Endometrium (tissue), 2 donors: ENCODE results near the gene SHISAL2A.
A peak's percentile ranks its signal among the peaks of the same experiment; 100 is the strongest.
"Not testable (repeated sequence)": the region's sequence is repeated elsewhere in the genome, so short reads cannot be mapped to it uniquely, and the experiment has no call there.

ENCODE experiments used
- FAIRE-seq: peaks from 2 replicates; lab custom pipeline; 2012; peaks lifted over from hg19 to GRCh38; lab: Jason Lieb, UNC
- donor health status: control.
- donor health status: control.

The SHISAL2A gene

DNA sequence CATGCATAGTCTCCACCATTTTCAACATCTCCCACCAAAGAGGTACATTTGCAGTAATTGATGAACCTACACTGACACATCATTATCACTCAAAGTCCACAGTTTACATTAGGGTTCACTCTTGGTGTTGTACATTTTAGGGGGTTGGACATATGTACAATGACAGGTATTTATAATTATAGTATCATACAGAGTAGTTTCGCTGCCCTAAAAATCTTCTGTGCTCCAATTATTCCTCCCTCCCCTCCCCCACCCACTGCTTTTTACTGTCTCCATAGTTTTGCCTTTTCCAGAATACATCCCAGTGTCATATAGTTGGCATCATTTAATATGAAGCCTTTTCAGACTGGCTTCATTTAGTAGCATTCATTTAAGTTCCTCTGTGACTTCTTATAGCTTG lies 51.6 kb downstream of the SHISAL2A start:
- FAIRE-seq: no peak

DNA sequence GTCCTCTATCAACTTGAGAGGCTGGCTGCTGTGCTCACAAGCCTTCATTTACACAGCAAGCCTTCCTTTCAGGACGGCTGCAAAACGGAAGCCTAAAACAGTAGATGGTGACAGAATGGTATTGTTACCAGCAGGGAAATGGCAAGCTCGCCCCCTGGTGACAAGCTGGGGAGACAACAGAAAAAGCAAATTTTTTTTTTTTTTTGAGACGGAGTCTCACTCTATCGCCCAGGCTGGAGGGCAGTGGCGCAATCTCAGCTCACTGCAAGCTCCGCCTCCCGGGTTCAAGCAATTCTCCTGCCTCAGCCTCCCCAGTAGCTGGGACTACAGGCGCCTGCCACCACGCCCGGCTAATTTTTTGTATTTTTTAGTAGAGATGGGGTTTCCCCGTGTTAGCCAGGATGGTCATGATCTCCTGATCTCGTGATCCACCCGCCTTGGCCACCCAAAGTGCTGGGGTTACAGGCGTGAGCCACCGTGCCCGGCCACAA lies 53.3 kb downstream of the SHISAL2A start:
- FAIRE-seq: not testable (repeated sequence)

- FAIRE-seq: no peak
Measured at GRCh38 chr1:52686830-52687229, 53.9 kb downstream of the SHISAL2A start.

DNA sequence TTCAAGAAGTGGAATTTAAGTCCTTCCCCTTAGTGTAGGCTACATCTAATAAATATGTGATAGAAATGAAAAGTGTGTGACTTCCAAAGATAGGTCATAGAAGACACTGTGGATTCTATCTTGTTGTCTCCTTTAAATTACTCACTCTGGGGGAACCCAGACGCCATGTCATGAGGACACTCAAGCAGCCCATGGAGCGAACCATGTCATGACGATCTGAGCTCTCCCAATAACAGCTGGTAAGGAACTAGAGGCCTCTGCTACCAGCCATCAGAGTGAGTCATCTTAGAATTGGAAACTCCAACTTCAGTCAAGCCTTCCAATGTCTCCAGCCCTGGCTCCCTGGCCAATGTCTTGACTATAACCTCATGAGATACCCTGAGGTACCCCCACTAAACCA lies 58.9 kb downstream of the SHISAL2A start:
- no peak for FAIRE-seq

DNA sequence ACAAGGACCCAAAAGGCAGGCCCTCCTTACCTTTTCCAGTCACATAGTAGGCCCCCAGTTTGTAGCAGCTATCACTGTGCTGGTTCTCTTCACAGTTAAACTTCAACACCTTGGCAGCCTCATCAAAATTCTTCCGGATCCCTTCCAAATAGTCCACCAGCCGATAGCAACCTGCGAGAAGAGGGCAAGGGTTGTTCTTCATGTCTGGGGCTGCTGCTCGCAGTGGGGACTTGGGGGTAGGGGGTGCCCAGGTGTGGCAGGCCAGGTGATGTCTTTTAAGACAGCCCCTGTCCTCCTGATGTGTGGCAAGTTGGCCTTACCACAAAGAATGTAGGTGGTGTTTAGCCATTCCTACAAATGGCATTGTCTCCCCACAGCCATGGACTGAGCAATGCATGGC lies 59.7 kb downstream of the SHISAL2A start:
- no peak for FAIRE-seq

GRCh38 chr1:52693351-52693750 lies 60.4 kb downstream of the SHISAL2A start:
- not testable (repeated sequence) for FAIRE-seq

DNA sequence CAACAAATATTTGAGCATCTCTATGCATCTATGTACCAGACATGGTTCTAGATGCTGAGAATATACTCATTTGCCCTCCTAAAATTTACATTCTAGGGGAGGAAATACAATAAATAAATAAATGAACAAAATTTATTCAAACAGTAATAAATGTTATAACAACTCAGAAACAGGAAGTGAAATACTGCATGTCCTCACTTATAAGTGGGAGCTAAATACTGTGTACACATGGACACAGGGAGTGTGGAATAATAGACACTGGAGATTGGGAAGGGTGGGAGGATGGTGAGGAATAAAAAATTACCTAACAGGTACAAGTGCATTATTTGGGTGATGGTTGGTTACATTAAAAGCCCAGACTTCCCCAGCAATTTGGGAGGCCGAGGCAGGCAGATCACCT lies 60.9 kb downstream of the SHISAL2A start:
- no peak for FAIRE-seq

- FAIRE-seq: no peak
Measured at GRCh38 chr1:52695627-52696026, 62.7 kb downstream of the SHISAL2A start.

GRCh38 chr1:52697795-52698674 lies 65.1 kb downstream of the SHISAL2A start, which contains the start of gene COA7:
TSS of gene COA7 (minus strand) at chr1:52698347. CDS start at chr1:52698326, 21 bp downstream.
- FAIRE-seq: no peak

DNA sequence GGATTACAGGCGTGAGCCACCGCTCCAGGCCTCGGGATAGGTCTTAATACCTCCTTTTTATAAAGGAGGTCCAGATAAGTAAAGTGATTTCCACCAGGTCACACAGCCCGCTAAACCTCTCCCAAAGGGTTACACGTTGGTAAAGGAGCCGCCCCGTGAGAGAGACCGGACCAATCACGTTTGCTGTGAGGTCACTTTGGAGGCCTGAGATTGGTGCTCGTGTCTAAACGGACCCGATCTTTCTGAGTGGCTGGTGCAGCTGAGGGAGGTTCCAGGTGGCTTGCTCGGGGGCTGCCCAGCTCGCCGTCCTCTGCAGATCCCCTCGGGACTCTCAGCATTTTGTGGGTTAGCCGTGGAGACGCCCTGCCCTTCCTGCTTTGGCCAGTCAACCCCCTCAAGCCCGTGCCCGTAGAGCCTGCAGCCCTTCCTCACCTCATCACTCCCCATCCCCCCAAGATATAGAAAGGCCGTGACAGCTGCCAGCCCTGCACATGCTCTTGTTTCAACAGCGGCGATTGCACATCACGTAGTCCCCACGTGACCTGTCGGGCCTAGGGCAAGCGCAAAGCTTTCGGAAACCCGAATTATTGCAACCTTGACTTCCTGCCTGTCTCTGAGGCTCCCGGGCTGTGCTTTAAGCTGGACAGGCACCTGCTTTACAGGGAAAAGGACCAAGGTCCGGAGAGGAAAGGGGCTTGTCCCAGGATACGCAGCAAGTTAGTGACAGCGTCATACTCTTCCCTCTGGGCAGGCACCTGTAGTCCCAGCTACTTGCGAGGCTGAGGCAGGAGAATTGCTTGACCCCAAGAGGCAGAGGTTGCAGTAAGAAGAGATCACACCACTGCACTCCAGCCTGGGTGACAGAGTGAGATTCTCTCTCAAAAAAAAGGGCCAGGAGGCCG lies 70.2 kb downstream of the SHISAL2A start:
- peak; percentile 18 for FAIRE-seq

- FAIRE-seq: no peak
Measured at GRCh38 chr1:52706136-52706670, 73.2 kb downstream of the SHISAL2A start.
